ENCODE measurements around the gene TUFM. TPM values are rescaled to one million over a fixed set of nuclear protein-coding genes. Genes with fewer than 3 reads are reported as not detected.

The TUFM gene
- total and polyA plus RNA-seq, 4 donors, result 67.2 to 154 (median 71.4) TPM

DNA sequence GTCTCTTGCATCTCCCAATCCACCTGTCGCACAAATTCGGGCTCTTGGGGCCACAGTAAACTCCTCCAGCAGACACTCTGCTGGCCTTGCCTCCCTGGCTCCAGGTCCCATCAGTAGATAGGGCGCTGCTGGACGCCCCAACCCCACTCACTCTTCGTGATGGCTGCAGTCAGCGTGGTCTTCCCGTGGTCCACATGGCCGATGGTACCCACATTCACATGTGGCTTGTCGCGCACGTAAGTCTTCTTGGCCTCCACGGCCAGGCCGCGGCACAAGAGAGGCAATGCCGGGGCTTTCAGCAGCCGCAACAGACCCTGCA, 428 bp downstream of the TUFM start:
- ATAC-seq (ENCODE audit: low FRiP score), result no peak

DNA sequence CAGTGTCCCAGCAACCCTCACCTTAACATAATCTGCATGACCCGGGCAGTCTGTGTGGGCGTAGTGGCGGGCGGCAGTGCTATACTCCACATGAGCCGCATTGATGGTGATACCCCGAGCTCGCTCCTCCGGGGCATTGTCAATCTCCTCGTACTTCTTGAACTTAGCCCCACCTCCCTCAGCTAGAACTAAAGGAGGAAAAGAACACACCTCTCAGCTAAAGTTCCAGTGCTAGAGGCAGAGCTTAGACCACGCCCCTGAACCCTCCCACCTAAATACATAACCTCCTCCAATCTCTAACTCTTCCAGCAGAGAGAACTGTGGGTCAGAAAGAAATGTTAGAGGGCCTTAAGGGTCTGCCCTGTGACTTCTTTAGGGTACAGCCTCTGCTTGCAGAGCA, 855 bp downstream of the TUFM start:
- intact Hi-C loops (cut with DNase I), result loop anchor here in 1 of 2 donors (2.0 kb wide), 1 partner anchor 20 kb away; no protein-coding TSS in a partner anchor
- 55% methylated on average over 10 of the region's 10 CpGs for WGBS, 2 donors
- ATAC-seq (ENCODE audit: low FRiP score) (no peak), DNase-seq (peak in 1 of 2 donors; percentile 31)
- Histone ChIP-seq H3K9me3 (ENCODE audit: control insufficient read depth, low read length) (no peaks in the 10 kb centered on the region), H3K27ac (ENCODE audit: low read depth in 1 of 2, low read length in 2 of 2) (no peak overlapping the region), H3K36me3 (ENCODE audit: control insufficient read depth in 1 of 2, insufficient read depth in 2 of 2, low read length in 1 of 2) (peaks cover 2 to 6% of the 10 kb centered on the region in 2 donors), H3K4me3 (ENCODE audit: low read length in 2 of 2) (peak overlapping the region; percentile 56 to 63), H3K27me3 (ENCODE audit: control insufficient read depth in 1 of 2, insufficient read depth in 2 of 2, low read length in 1 of 2) (no peaks in the 10 kb centered on the region), H3K4me1 (ENCODE audit: control insufficient read depth in 1 of 2, insufficient read depth in 2 of 2, low read length in 2 of 2) (no peaks in the 10 kb centered on the region)

More for the DNA sequence above, 428 bp downstream of the TUFM start:
- H3K27ac ChIP-seq (ENCODE audit: low read depth in 1 of 2, low read length in 2 of 2), result peak overlapping the region in 1 of 2 donors; percentile 15
- H3K36me3 ChIP-seq (ENCODE audit: control insufficient read depth in 1 of 2, insufficient read depth in 2 of 2, low read length in 1 of 2), result peaks cover 2 to 6% of the 10 kb centered on the region in 2 donors
- no peaks in the 10 kb centered on the region for H3K27me3 ChIP-seq (ENCODE audit: control insufficient read depth in 1 of 2, insufficient read depth in 2 of 2, low read length in 1 of 2)
- WGBS, 2 donors, result 1% methylated on average over 16 of the region's 16 CpGs
- peak in 1 of 2 donors; percentile 78 for DNase-seq
- no peaks in the 10 kb centered on the region for H3K4me1 ChIP-seq (ENCODE audit: control insufficient read depth in 1 of 2, insufficient read depth in 2 of 2, low read length in 2 of 2)
- intact Hi-C loops (cut with DNase I), result loop anchor here in 1 of 2 donors (1.0 to 2.0 kb wide), 2 partner anchors 18 to 21 kb away; partner anchors contain the start of gene SH2B1
- no peaks in the 10 kb centered on the region for H3K9me3 ChIP-seq (ENCODE audit: control insufficient read depth, low read length)
- H3K4me3 ChIP-seq (ENCODE audit: low read length in 2 of 2), result peak overlapping the region; percentile 56 to 63

DNA sequence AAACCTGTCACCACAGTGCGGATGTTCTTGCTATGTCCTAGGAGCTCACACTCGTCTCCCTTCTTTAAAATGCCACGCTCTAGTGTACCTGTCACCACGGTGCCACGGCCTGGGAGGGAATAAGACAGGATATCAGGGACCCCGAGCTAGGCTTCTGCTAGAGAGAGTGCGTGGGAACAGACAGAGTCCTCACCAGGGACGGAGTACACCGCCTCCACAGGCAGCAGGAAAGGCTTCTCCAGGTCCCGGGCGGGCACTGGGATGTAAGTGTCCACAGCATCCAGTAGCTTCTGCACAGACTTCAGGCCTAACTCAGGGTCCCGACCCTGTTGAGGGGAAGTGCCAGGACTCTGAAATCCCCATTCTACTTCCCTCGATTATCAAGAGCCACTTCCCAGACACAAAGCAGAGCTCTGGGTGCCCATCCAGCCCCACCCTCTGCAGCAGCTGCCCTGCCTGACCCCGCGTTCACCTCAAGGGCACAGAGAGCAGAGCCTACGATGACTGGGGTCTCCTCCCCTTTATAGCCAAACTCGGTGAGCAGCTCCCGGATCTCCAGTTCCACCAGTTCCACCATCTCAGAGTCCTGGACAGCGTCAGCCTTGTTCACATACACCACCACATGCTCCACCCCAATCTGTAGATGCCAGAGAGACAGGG, 1.8 kb downstream of the TUFM start:
- H3K4me3 ChIP-seq (ENCODE audit: low read length in 2 of 2), result no peak overlapping the region
- H3K4me1 ChIP-seq (ENCODE audit: control insufficient read depth in 1 of 2, insufficient read depth in 2 of 2, low read length in 2 of 2), result no peaks in the 10 kb centered on the region
- no peaks in the 10 kb centered on the region for H3K27me3 ChIP-seq (ENCODE audit: control insufficient read depth in 1 of 2, insufficient read depth in 2 of 2, low read length in 1 of 2)
- ATAC-seq (ENCODE audit: low FRiP score) (no peak), DNase-seq (peak in 1 of 2 donors; percentile 29)
- intact Hi-C loops (cut with DNase I), result loop anchor here in 1 of 2 donors (2.0 kb wide), 1 partner anchor 20 kb away; no protein-coding TSS in a partner anchor
- 86 to 89% methylated on average over 18 to 19 of the region's 19 CpGs for WGBS, 2 donors
- H3K27ac ChIP-seq (ENCODE audit: low read depth in 1 of 2, low read length in 2 of 2), result no peak overlapping the region
- no peaks in the 10 kb centered on the region for H3K9me3 ChIP-seq (ENCODE audit: control insufficient read depth, low read length)
- peaks cover 2 to 6% of the 10 kb centered on the region in 2 donors for H3K36me3 ChIP-seq (ENCODE audit: control insufficient read depth in 1 of 2, insufficient read depth in 2 of 2, low read length in 1 of 2)

DNA sequence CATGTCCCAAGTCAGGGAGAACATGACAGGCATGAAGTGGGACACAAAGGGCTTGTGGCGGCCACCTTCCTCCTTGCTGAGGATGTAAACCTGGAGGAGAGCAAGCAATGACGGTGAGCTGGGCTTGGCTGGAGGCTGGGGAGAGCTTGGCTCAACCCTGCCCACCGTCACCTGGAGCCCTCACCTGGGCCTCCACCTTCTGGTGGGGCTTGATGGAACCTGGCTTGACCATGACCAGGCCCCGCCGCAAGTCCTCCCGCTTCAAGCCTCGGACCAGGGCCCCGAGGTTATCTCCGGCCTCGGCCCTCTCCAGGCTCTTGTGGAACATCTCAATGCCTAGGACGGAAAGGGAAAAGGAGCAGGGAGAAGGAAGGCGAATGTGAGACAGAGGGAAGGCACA, 2.4 kb downstream of the TUFM start:
- Histone ChIP-seq H3K27me3 (ENCODE audit: control insufficient read depth in 1 of 2, insufficient read depth in 2 of 2, low read length in 1 of 2) (no peaks in the 10 kb centered on the region), H3K27ac (ENCODE audit: low read depth in 1 of 2, low read length in 2 of 2) (no peak overlapping the region), H3K36me3 (ENCODE audit: control insufficient read depth in 1 of 2, insufficient read depth in 2 of 2, low read length in 1 of 2) (peaks cover 2 to 6% of the 10 kb centered on the region in 2 donors), H3K4me1 (ENCODE audit: control insufficient read depth in 1 of 2, insufficient read depth in 2 of 2, low read length in 2 of 2) (no peaks in the 10 kb centered on the region), H3K4me3 (ENCODE audit: low read length in 2 of 2) (no peak overlapping the region), H3K9me3 (ENCODE audit: control insufficient read depth, low read length) (no peaks in the 10 kb centered on the region)
- DNase-seq (peak in 1 of 2 donors; percentile 33), ATAC-seq (ENCODE audit: low FRiP score) (no peak)
- intact Hi-C loops (cut with DNase I), result loop anchor here in 1 of 2 donors (2.0 kb wide), 1 partner anchor 19 kb away; no protein-coding TSS in a partner anchor
- 92 to 93% methylated on average over 12 of the region's 12 CpGs for WGBS, 2 donors

DNA sequence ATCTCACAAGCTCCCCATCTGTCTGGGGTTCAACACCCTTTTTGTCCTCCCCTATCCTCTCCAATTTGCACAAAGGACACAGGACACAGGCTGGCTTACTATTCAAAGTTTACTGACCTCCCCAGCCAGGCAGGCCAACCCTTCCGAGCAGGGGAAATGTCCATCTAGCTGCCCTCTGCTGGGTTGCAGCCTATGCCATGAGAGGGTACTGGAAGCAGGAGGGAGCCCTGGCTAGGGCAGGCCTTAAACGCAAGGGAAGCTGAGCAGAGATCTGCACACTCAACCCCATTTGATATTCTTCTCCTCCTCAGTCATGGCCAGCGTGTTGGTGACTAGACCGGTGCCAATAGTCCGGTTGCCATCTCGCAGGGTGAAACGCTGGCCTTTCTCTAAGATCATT, 3.5 kb downstream of the TUFM start:
- Histone ChIP-seq H3K27me3 (ENCODE audit: control insufficient read depth in 1 of 2, insufficient read depth in 2 of 2, low read length in 1 of 2) (no peaks in the 10 kb centered on the region), H3K27ac (ENCODE audit: low read depth in 1 of 2, low read length in 2 of 2) (no peak overlapping the region), H3K9me3 (ENCODE audit: control insufficient read depth, low read length) (no peaks in the 10 kb centered on the region), H3K4me1 (ENCODE audit: control insufficient read depth in 1 of 2, insufficient read depth in 2 of 2, low read length in 2 of 2) (no peaks in the 10 kb centered on the region), H3K4me3 (ENCODE audit: low read length in 2 of 2) (no peak overlapping the region), H3K36me3 (ENCODE audit: control insufficient read depth in 1 of 2, insufficient read depth in 2 of 2, low read length in 1 of 2) (peaks cover 2 to 6% of the 10 kb centered on the region in 2 donors)
- DNase-seq (no peak), ATAC-seq (ENCODE audit: low FRiP score) (no peak)
- WGBS, 2 donors, result 85 to 91% methylated on average over 7 of the region's 7 CpGs
- intact Hi-C loops (cut with DNase I), result no loop called here

DNA sequence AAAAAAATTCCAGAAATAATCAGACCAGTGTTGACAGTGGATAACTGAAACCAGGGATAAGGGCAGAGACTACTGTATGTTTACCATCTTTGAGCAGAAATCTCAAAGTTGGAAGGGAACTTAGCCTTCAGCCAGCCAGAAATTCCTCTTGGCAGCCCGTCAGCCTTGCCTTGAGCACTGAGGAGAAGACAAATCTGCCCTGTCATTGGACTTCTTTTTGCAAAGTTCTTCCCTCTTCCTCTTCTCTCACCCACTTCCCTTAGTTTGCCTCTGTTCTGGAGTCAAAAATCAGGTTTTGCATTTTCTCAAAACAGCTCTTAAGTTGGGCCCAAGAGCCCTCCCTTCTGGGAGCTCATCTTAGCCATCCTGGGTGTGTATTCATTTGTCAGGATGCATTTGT, 6.2 kb downstream of the TUFM start:
- WGBS, 2 donors, result 5 to 6% methylated on average over 1 of the region's 1 CpG
- no peak overlapping the region for H3K27ac ChIP-seq (ENCODE audit: low read depth in 1 of 2, low read length in 2 of 2)
- no peak for ATAC-seq (ENCODE audit: low FRiP score)
- H3K9me3 ChIP-seq (ENCODE audit: control insufficient read depth, low read length), result no peaks in the 10 kb centered on the region
- no peaks in the 10 kb centered on the region for H3K4me1 ChIP-seq (ENCODE audit: control insufficient read depth in 1 of 2, insufficient read depth in 2 of 2, low read length in 2 of 2)
- intact Hi-C loops (cut with DNase I), result no loop called here
- H3K27me3 ChIP-seq (ENCODE audit: control insufficient read depth in 1 of 2, insufficient read depth in 2 of 2, low read length in 1 of 2), result no peaks in the 10 kb centered on the region
- no peak overlapping the region for H3K4me3 ChIP-seq (ENCODE audit: low read length in 2 of 2)
- H3K36me3 ChIP-seq (ENCODE audit: control insufficient read depth in 1 of 2, insufficient read depth in 2 of 2, low read length in 1 of 2), result peaks cover 2 to 8% of the 10 kb centered on the region in 2 donors
- DNase-seq, result no peak

DNA sequence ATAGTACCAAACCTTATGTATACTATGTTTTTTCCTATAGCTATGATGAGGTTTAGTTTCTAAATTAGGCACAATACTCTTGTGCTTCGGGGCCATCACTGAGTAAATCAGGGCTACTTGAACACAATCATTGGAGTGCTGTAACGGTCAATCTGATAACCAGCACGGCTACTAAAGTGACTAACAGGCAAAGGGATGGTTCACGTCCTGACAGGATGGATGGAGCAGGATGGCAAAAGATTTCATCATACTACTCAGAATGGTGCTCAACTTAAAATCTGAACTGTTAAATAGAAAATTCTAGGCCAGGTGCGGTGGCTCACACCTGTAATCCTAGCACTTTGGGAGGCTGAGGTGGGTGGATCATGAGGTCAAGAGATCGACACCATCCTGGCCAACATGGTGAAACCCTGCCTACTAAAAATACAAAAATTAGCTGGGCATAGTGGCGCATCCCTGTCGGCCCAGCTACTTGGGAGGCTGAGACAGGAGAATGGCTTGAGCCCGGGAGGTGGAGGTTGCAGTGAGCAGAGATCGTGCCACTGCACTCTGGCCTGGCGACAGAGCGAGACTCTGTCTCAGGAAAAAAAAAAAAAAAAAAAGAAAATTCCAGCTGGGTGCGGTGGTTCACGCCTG, 7.0 kb downstream of the TUFM start:
- H3K9me3 ChIP-seq (ENCODE audit: control insufficient read depth, low read length), result no peaks in the 10 kb centered on the region
- no peak for DNase-seq
- H3K4me3 ChIP-seq (ENCODE audit: low read length in 2 of 2), result no peak overlapping the region
- H3K27me3 ChIP-seq (ENCODE audit: control insufficient read depth in 1 of 2, insufficient read depth in 2 of 2, low read length in 1 of 2), result no peaks in the 10 kb centered on the region
- peaks cover 6 to 12% of the 10 kb centered on the region in 2 donors for H3K36me3 ChIP-seq (ENCODE audit: control insufficient read depth in 1 of 2, insufficient read depth in 2 of 2, low read length in 1 of 2)
- H3K4me1 ChIP-seq (ENCODE audit: control insufficient read depth in 1 of 2, insufficient read depth in 2 of 2, low read length in 2 of 2), result no peaks in the 10 kb centered on the region
- WGBS, 2 donors, result 91 to 96% methylated on average over 14 of the region's 14 CpGs
- H3K27ac ChIP-seq (ENCODE audit: low read depth in 1 of 2, low read length in 2 of 2), result no peak overlapping the region
- ATAC-seq (ENCODE audit: low FRiP score), result no peak
- intact Hi-C loops (cut with DNase I), result no loop called here

DNA sequence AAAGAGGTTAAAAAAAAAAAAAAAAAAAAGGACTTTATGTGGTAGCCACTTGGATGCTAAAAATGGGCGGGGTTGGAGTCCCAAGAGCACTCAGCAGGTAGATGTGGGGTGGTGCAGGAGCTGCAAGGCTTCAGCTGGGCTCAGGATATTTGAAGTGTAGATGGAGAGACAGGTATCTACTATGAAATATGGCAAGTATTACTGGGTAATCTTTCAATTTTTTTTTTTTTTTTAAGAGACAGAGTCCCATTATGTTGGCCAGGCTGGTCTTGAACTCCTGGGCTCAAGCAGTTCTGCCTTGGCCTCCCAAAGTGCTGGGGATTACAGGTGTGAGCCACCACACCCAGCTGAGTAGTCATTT, 7.6 kb downstream of the TUFM start:
- peak in 1 of 2 donors; percentile 16 for DNase-seq
- H3K9me3 ChIP-seq (ENCODE audit: control insufficient read depth, low read length), result no peaks in the 10 kb centered on the region
- H3K4me1 ChIP-seq (ENCODE audit: control insufficient read depth in 1 of 2, insufficient read depth in 2 of 2, low read length in 2 of 2), result no peaks in the 10 kb centered on the region
- 97 to 100% methylated on average over 1 of the region's 1 CpG for WGBS, 2 donors
- H3K36me3 ChIP-seq (ENCODE audit: control insufficient read depth in 1 of 2, insufficient read depth in 2 of 2, low read length in 1 of 2), result peaks cover 10 to 12% of the 10 kb centered on the region in 2 donors
- ATAC-seq (ENCODE audit: low FRiP score), result no peak
- no peak overlapping the region for H3K4me3 ChIP-seq (ENCODE audit: low read length in 2 of 2)
- intact Hi-C loops (cut with DNase I), result no loop called here
- H3K27ac ChIP-seq (ENCODE audit: low read depth in 1 of 2, low read length in 2 of 2), result no peak overlapping the region
- H3K27me3 ChIP-seq (ENCODE audit: control insufficient read depth in 1 of 2, insufficient read depth in 2 of 2, low read length in 1 of 2), result no peaks in the 10 kb centered on the region
